ENCODE measurements around the gene VPS16. TPM values are rescaled to one million over a fixed set of nuclear protein-coding genes. Genes with fewer than 3 reads are reported as not detected.

VPS16 gene
- total RNA-seq, 4 donors from 2014 or later = 35.7 to 37.4 (median 36.1) TPM

- Histone ChIP-seq H3K9me3 (no peaks in the 10 kb centered on the region), H3K36me3 (no peaks in the 10 kb centered on the region), H3K27ac (peak within 1 kb of the TSS; percentile 90), H3K4me1 (peaks cover 47% of the 10 kb centered on the region), H3K4me3 (peak within 1 kb of the TSS; percentile 75), H3K27me3 (no peaks in the 10 kb centered on the region)
- peak; percentile 94 for DNase-seq (ENCODE audit: low spot score in 2 of 2)
- under 1% methylated on average over 30 of the region's 83 CpGs for WGBS
- TF ChIP-seq POLR2A (IDR thresholded peaks at IDR 0.05) (peak; percentile 69 to 75), POLR2AphosphoS5 (IDR thresholded peaks at IDR 0.05) (peak in 1 of 3 donors; percentile 39), EP300 (IDR thresholded peaks at IDR 0.05) (no peak)
These were observed 32.6 kb downstream of the VPS16 start, which contains the start of gene PTPRA for GRCh38 chr20:2873010-2873746. Gene PTPRA, plus strand, starts transcription at chr20:2873481. Its CDS starts 90,797 bp downstream, at chr20:2964278.

- H3K9me3 ChIP-seq = no peaks in the 10 kb centered on the region
- peak overlapping the region; percentile 75 for H3K4me3 ChIP-seq
- peak in 1 of 2 donors; percentile 74 for DNase-seq (ENCODE audit: low spot score in 2 of 2)
- peaks cover 49% of the 10 kb centered on the region for H3K4me1 ChIP-seq
- no peaks in the 10 kb centered on the region for H3K27me3 ChIP-seq
- WGBS = 0% methylated on average over 7 of the region's 29 CpGs
- H3K27ac ChIP-seq = peak overlapping the region; percentile 90
- H3K36me3 ChIP-seq = no peaks in the 10 kb centered on the region
- TF ChIP-seq EP300 (IDR thresholded peaks at IDR 0.05) = no peak
- no peak for TF ChIP-seq CTCF (IDR thresholded peaks at IDR 0.05)
- no peak for TF ChIP-seq POLR2AphosphoS5 (IDR thresholded peaks at IDR 0.05)
- TF ChIP-seq POLR2A (IDR thresholded peaks at IDR 0.05) = no peak
These were observed 33.1 kb downstream of the VPS16 start for GRCh38 chr20:2873747-2874041.

GRCh38 chr20:2874456-2874855, 33.9 kb downstream of the VPS16 start:
- Histone ChIP-seq H3K27ac (no peak overlapping the region), H3K9me3 (no peaks in the 10 kb centered on the region), H3K36me3 (no peaks in the 10 kb centered on the region), H3K4me3 (peak overlapping the region; percentile 75), H3K4me1 (peaks cover 56% of the 10 kb centered on the region), H3K27me3 (no peaks in the 10 kb centered on the region)
- TF ChIP-seq EP300 (IDR thresholded peaks at IDR 0.05) = no peak
- no peak for TF ChIP-seq CTCF (IDR thresholded peaks at IDR 0.05)
- no peak for TF ChIP-seq POLR2AphosphoS5 (IDR thresholded peaks at IDR 0.05)
- no peak for TF ChIP-seq POLR2A (IDR thresholded peaks at IDR 0.05)
- DNase-seq (ENCODE audit: low spot score in 2 of 2) = no peak
- 26% methylated on average over 7 of the region's 7 CpGs for WGBS

- Histone ChIP-seq H3K27ac (no peak overlapping the region), H3K9me3 (no peaks in the 10 kb centered on the region), H3K36me3 (no peaks in the 10 kb centered on the region), H3K27me3 (no peaks in the 10 kb centered on the region), H3K4me3 (no peak overlapping the region), H3K4me1 (peaks cover 58% of the 10 kb centered on the region)
- no peak for TF ChIP-seq POLR2A (IDR thresholded peaks at IDR 0.05)
- no peak for TF ChIP-seq POLR2AphosphoS5 (IDR thresholded peaks at IDR 0.05)
- TF ChIP-seq CTCF (IDR thresholded peaks at IDR 0.05) = no peak
- no peak for TF ChIP-seq EP300 (IDR thresholded peaks at IDR 0.05)
- no peak for DNase-seq (ENCODE audit: low spot score in 2 of 2)
- 87% methylated on average over 5 of the region's 5 CpGs for WGBS
These were observed 35.2 kb downstream of the VPS16 start for GRCh38 chr20:2875690-2876203.

- Histone ChIP-seq H3K9me3 (no peaks in the 10 kb centered on the region), H3K27me3 (no peaks in the 10 kb centered on the region), H3K27ac (no peak overlapping the region), H3K36me3 (no peaks in the 10 kb centered on the region), H3K4me1 (peaks cover 35% of the 10 kb centered on the region), H3K4me3 (no peak overlapping the region)
- WGBS = 97% methylated on average over 1 of the region's 1 CpG
- TF ChIP-seq EP300 (IDR thresholded peaks at IDR 0.05) (no peak), POLR2A (IDR thresholded peaks at IDR 0.05) (no peak), POLR2AphosphoS5 (IDR thresholded peaks at IDR 0.05) (no peak), CTCF (IDR thresholded peaks at IDR 0.05) (no peak)
- no peak for DNase-seq (ENCODE audit: low spot score in 2 of 2)
These were observed 38.0 kb downstream of the VPS16 start for GRCh38 chr20:2878515-2878914.

Measured in suprapubic skin (tissue), 4 donors.